Activated naive CD8-positive, alpha-beta T cell treated with anti-CD3 and anti-CD28 coated beads for 36 hours (primary cell): ENCODE results near the gene FHIT. TPM values are rescaled to one million over a fixed set of nuclear protein-coding genes. Genes with fewer than 3 reads are reported as not detected.

Experiments
- DNase-seq: peaks from one replicate; pipeline ENCODE4 v3.0.0; 2021
- H3K27ac Mint-ChIP-seq: one replicate; pipeline ENCODE4 v1.8.0; 2022; ENCODE audit warnings: mild to moderate bottlenecking, moderate library complexity, mixed read lengths
- H3K27me3 Mint-ChIP-seq: one replicate; pipeline ENCODE4 v1.8.0; 2022; ENCODE audit warnings: mild to moderate bottlenecking, mixed read lengths
- H3K36me3 Mint-ChIP-seq: one replicate; pipeline ENCODE4 v1.8.0; 2021; ENCODE audit warnings: mild to moderate bottlenecking, mixed read lengths
- H3K4me1 Mint-ChIP-seq: one replicate; pipeline ENCODE4 v1.8.0; 2021; ENCODE audit warnings: mixed read lengths
- H3K4me3 Mint-ChIP-seq: one replicate; pipeline ENCODE4 v1.8.0; 2022; ENCODE audit warnings: mild to moderate bottlenecking, moderate library complexity, mixed read lengths
- H3K9me3 Mint-ChIP-seq: one replicate; pipeline ENCODE4 v1.8.0; 2022; ENCODE audit warnings: mixed read lengths
- total RNA-seq, 2 experiments: library from RNA; stranded (reverse); gene quantifications; one replicate each; pipeline ENCODE4 v1.2.3, GENCODE V29; 2021

The FHIT gene
- total RNA-seq, 2 experiments from 2014 or later = 8.6 to 9.0 TPM

DNA sequence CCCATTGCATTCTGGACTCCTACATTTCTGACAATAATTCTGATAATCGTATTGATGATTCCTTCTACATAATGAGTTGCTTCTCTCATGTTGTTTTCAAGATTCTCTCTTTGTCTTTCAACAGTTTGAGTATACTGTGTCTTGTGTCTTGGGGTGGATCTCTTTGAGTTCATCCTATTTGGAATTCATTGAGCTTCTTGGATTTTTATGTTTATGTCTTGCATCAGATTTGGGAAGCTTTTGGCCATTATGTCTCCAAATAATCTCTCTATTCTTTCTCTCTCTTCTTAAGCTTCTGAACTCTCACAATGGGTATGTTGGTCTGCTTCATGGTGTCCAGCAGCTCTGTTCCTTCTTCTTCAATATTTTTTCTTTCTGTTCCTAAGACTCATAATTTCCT, 592.2 kb downstream of the FHIT start:
- Mint-ChIP-seq H3K4me3 (no peak overlapping the region), H3K27ac (no peak overlapping the region), H3K4me1 (no peaks in the 10 kb centered on the region), H3K36me3 (no peaks in the 10 kb centered on the region), H3K9me3 (peaks cover 25% of the 10 kb centered on the region), H3K27me3 (no peaks in the 10 kb centered on the region)
- DNase-seq = no peak

DNA sequence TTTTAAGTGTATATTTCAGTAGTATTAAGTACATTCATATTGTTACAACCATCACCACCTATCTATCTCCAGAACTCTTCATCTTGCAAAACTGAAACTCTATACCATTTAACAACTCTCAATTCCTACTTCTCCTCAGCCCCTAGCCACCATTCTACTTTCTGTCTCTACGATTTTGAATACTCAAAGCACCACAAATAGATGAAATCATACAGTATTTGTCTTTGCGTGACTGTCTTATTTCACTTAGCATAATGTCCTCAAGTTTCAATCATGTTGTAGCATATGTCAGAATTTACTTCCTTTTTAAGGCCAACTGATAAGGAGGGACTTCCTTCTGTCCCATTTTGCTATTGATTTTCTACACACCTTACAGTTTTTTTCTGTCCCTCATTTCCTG, 593.3 kb downstream of the FHIT start:
- DNase-seq = no peak
- Mint-ChIP-seq H3K36me3 (no peaks in the 10 kb centered on the region), H3K27me3 (no peaks in the 10 kb centered on the region), H3K4me3 (no peak overlapping the region), H3K27ac (no peak overlapping the region), H3K9me3 (peaks cover 25% of the 10 kb centered on the region), H3K4me1 (no peaks in the 10 kb centered on the region)

GRCh38 chr3:60652829-60653228, 598.4 kb downstream of the FHIT start:
- H3K4me3 Mint-ChIP-seq = no peak overlapping the region
- DNase-seq = no peak
- no peaks in the 10 kb centered on the region for H3K9me3 Mint-ChIP-seq
- no peak overlapping the region for H3K27ac Mint-ChIP-seq
- no peaks in the 10 kb centered on the region for H3K4me1 Mint-ChIP-seq
- no peaks in the 10 kb centered on the region for H3K27me3 Mint-ChIP-seq
- H3K36me3 Mint-ChIP-seq = no peaks in the 10 kb centered on the region

DNA sequence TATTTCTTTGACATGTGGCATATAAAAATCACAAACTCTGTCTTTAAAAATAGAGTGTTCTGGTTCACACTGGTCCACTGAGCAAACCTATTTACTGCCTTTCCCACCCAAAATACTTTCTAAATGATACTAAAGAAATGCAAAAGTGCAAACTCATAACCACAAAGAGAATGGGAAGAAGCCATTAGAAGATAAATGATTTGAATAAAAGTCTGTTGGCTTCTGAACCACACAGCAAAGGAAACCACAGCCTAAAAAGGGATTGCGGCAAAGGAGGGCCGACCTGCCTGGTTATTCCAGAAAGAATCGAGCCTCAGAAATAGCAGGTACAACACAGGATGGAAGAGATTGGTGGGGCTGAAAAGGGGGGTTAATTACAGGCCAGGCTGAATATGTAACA, 599.5 kb downstream of the FHIT start:
- no peak for DNase-seq
- Mint-ChIP-seq H3K27ac (no peak overlapping the region), H3K9me3 (no peaks in the 10 kb centered on the region), H3K4me3 (no peak overlapping the region), H3K27me3 (no peaks in the 10 kb centered on the region), H3K36me3 (no peaks in the 10 kb centered on the region), H3K4me1 (no peaks in the 10 kb centered on the region)

- DNase-seq = no peak
- H3K27me3 Mint-ChIP-seq = no peaks in the 10 kb centered on the region
- no peaks in the 10 kb centered on the region for H3K4me1 Mint-ChIP-seq
- H3K4me3 Mint-ChIP-seq = no peak overlapping the region
- H3K9me3 Mint-ChIP-seq = no peaks in the 10 kb centered on the region
- no peaks in the 10 kb centered on the region for H3K36me3 Mint-ChIP-seq
- no peak overlapping the region for H3K27ac Mint-ChIP-seq
Measured at GRCh38 chr3:60650171-60650570, 601.1 kb downstream of the FHIT start.

DNA sequence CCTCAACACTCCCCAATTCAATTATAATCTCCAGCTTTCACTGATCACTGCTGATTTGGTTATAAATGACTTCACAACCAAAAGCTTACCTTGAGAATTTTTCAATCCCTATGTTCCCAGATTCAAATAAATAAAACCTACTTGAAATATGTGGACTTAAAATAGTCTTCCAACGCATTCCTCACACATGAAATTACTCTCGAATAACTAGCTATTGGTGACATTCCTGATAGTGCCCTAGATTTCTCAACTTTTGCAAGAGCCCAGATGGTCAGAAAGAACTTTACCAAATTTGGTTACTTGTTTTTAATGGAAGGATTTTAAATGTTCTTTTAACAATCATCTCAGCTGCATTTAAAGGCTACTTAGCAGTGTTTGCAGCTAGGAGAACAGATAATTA, 605.5 kb downstream of the FHIT start:
- no peaks in the 10 kb centered on the region for H3K36me3 Mint-ChIP-seq
- DNase-seq = no peak
- H3K27me3 Mint-ChIP-seq = no peaks in the 10 kb centered on the region
- no peaks in the 10 kb centered on the region for H3K4me1 Mint-ChIP-seq
- H3K27ac Mint-ChIP-seq = no peak overlapping the region
- no peaks in the 10 kb centered on the region for H3K9me3 Mint-ChIP-seq
- no peak overlapping the region for H3K4me3 Mint-ChIP-seq

DNA sequence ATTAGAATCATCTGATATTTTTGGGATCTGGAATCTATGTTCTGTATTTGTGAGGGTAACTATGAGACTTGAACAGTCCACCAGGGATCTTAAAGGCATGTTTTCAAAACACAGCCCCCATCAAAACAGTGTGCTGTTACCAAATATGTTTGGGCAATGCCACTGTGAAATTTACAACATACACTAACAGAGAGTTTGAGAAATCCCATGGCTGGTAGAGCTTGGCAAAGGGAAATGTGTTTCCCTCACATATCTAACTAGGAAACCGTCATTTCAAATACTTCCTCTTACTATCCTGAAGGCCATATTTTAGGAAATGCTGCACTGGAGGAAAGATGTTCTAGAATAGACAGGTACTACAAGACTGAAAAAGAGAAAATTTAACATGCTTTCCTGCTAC, 607.4 kb downstream of the FHIT start:
- no peaks in the 10 kb centered on the region for H3K36me3 Mint-ChIP-seq
- H3K4me1 Mint-ChIP-seq = no peaks in the 10 kb centered on the region
- H3K27ac Mint-ChIP-seq = no peak overlapping the region
- H3K4me3 Mint-ChIP-seq = no peak overlapping the region
- DNase-seq = no peak
- H3K9me3 Mint-ChIP-seq = no peaks in the 10 kb centered on the region
- H3K27me3 Mint-ChIP-seq = no peaks in the 10 kb centered on the region

DNA sequence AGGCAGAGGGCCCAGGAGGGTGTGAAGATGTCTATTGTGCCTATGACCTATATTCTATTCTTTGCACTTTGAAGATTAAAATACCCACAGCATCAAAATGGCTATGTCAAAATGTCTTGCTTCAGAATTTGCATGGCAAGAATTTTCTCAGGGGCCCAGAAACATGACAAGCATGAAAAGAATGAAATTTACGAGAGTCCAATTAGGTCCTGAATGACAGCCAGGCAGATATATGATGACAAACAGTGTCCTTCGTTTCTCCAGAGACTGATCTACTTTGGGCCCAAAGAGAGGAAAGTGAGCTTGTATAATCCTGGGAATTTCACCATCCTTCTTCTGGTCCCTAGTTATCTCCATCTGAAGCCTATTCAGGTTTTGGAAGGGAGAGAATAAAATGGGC, 609.9 kb downstream of the FHIT start:
- H3K27me3 Mint-ChIP-seq = no peaks in the 10 kb centered on the region
- DNase-seq = no peak
- no peak overlapping the region for H3K4me3 Mint-ChIP-seq
- no peaks in the 10 kb centered on the region for H3K9me3 Mint-ChIP-seq
- H3K36me3 Mint-ChIP-seq = no peaks in the 10 kb centered on the region
- H3K27ac Mint-ChIP-seq = no peak overlapping the region
- no peaks in the 10 kb centered on the region for H3K4me1 Mint-ChIP-seq

DNA sequence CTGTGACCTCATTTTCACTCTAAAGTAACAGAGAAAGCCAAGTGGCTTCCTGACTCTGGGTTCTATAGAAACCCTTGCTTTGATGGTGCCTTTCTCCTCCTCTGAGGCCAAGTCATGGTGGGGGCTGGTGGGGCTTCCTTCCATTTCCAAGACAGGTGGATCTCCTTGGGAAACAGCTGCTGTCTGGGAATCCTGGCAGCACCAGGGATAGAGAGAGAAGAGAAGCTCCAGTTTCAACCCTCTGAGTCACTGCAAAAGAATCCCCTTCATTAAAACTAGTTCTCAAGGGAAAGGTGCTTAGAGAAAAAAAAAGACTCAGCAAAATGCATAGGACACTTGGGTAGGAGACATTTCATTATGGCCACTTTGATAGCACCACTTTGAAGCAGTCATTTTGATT, 614.4 kb downstream of the FHIT start:
- Mint-ChIP-seq H3K27ac (no peak overlapping the region), H3K9me3 (no peaks in the 10 kb centered on the region)

GRCh38 chr3:60633644-60634043, 617.6 kb downstream of the FHIT start:
- DNase-seq = no peak
- Mint-ChIP-seq H3K9me3 (peaks cover 2% of the 10 kb centered on the region), H3K4me3 (no peak overlapping the region), H3K36me3 (no peaks in the 10 kb centered on the region), H3K27ac (no peak overlapping the region), H3K4me1 (no peaks in the 10 kb centered on the region), H3K27me3 (no peaks in the 10 kb centered on the region)

More for the DNA sequence above, 614.4 kb downstream of the FHIT start:
- Mint-ChIP-seq H3K4me1 (no peaks in the 10 kb centered on the region), H3K4me3 (no peak overlapping the region), H3K27me3 (no peaks in the 10 kb centered on the region), H3K36me3 (no peaks in the 10 kb centered on the region)
- DNase-seq = no peak

- Mint-ChIP-seq H3K4me1 (no peaks in the 10 kb centered on the region), H3K9me3 (peaks cover 2% of the 10 kb centered on the region), H3K27me3 (no peaks in the 10 kb centered on the region), H3K4me3 (no peak overlapping the region), H3K36me3 (no peaks in the 10 kb centered on the region), H3K27ac (no peak overlapping the region)
- DNase-seq = no peak
Measured at GRCh38 chr3:60631509-60631908, 619.7 kb downstream of the FHIT start.

DNA sequence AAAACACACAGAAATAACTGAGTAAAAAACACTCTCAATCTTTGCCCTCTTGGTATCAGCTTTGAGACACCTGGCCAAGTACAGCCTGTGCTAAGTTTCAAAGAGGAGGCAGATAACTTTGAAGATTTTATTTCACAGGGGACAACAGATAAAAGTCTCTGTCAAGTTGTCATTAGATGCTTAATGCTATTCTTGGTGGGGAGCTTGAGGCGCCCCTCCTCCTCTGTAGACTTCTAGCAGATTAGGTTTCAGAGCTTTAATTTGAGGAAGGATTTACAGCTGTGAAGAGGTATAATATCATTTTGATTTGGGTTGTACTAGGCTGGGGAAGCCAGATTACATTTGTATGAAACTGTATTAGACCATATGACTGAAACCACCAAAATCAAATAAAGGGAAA, 620.3 kb downstream of the FHIT start:
- no peak overlapping the region for H3K27ac Mint-ChIP-seq

GRCh38 chr3:60629816-60630215, 621.4 kb downstream of the FHIT start:
- no peak for DNase-seq
- no peaks in the 10 kb centered on the region for H3K36me3 Mint-ChIP-seq
- H3K9me3 Mint-ChIP-seq = peaks cover 2% of the 10 kb centered on the region
- H3K27me3 Mint-ChIP-seq = no peaks in the 10 kb centered on the region
- H3K27ac Mint-ChIP-seq = no peak overlapping the region
- H3K4me3 Mint-ChIP-seq = no peak overlapping the region
- no peaks in the 10 kb centered on the region for H3K4me1 Mint-ChIP-seq

More for the DNA sequence above, 620.3 kb downstream of the FHIT start:
- no peaks in the 10 kb centered on the region for H3K27me3 Mint-ChIP-seq
- no peaks in the 10 kb centered on the region for H3K4me1 Mint-ChIP-seq
- peaks cover 2% of the 10 kb centered on the region for H3K9me3 Mint-ChIP-seq
- H3K4me3 Mint-ChIP-seq = no peak overlapping the region
- H3K36me3 Mint-ChIP-seq = no peaks in the 10 kb centered on the region
- DNase-seq = no peak

DNA sequence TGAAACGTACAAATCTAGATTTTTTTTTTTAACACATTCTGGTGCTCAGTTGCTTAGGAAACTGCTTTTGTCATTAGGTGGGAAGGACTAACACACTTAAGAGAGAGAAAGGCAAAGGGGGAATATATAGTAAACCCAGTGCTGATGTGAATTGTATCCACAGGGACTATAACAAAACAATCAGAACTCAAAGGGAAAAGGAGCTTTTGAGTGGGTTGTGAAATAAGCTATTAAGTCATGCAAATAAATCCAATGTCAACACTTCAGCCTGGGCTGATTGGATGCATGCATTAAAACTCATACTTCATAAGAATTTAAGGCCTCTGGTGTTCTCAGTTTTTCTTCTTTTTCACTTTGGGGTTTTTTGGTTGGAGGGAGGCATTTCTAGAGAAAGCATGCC, 628.9 kb downstream of the FHIT start:
- no peak for DNase-seq
- Mint-ChIP-seq H3K27ac (no peak overlapping the region), H3K9me3 (peaks cover 5% of the 10 kb centered on the region), H3K36me3 (peaks cover 3% of the 10 kb centered on the region), H3K4me1 (no peaks in the 10 kb centered on the region), H3K27me3 (no peaks in the 10 kb centered on the region), H3K4me3 (no peak overlapping the region)

DNA sequence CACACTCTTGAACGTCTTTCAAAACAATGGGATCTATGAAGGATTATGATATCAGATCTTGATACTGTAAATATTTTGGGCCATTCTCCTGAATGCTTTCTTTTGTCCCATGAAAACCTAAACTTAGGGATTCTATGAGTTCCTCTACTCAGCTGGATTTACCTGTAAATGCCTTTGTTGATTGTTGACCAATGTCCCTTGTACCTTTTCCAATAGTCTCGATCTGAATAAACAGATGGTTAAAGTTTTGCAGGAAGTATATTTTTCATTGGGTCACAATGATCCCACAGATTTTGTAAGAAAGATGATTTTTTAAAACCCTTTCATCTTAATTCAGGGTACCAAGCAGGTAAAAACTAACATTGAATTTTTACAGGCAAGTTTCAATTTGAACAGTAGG, 634.1 kb downstream of the FHIT start:
- H3K4me1 Mint-ChIP-seq = no peaks in the 10 kb centered on the region
- peaks cover 3% of the 10 kb centered on the region for H3K36me3 Mint-ChIP-seq
- H3K9me3 Mint-ChIP-seq = peaks cover 5% of the 10 kb centered on the region
- no peak overlapping the region for H3K4me3 Mint-ChIP-seq
- no peak for DNase-seq
- no peaks in the 10 kb centered on the region for H3K27me3 Mint-ChIP-seq
- no peak overlapping the region for H3K27ac Mint-ChIP-seq

DNA sequence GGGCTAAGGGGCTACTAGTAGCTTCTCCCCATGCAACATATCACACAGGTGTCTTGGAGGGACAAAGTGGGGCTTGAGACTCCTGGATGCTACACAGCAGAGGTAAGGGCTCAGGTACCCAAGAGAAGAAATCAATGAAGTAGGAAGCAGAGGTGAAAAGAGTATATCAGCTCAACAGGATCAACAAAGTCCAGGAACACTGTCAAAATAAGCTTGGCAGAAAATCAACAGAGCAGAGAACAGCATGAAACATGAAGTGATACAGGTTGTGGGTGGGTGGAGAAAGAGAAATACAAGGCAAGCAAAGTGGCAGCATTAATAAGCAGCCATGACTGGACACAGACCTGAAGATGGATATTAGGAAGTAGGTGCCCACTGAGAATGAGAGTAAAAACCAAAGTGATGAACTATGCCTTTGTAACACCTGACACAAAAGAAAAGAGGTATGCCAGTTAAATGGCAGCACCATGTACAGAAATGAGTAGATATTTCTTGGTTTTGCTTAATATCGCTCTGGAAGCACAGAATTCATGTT, 637.4 kb downstream of the FHIT start:
- DNase-seq = no peak
- Mint-ChIP-seq H3K27ac (no peak overlapping the region), H3K4me1 (no peaks in the 10 kb centered on the region)

More for the DNA sequence above, 637.4 kb downstream of the FHIT start:
- no peaks in the 10 kb centered on the region for H3K9me3 Mint-ChIP-seq
- H3K36me3 Mint-ChIP-seq = no peaks in the 10 kb centered on the region
- no peak overlapping the region for H3K4me3 Mint-ChIP-seq
- H3K27me3 Mint-ChIP-seq = no peaks in the 10 kb centered on the region
